ENCODE measurements around the gene STK35.

STK35 gene

DNA sequence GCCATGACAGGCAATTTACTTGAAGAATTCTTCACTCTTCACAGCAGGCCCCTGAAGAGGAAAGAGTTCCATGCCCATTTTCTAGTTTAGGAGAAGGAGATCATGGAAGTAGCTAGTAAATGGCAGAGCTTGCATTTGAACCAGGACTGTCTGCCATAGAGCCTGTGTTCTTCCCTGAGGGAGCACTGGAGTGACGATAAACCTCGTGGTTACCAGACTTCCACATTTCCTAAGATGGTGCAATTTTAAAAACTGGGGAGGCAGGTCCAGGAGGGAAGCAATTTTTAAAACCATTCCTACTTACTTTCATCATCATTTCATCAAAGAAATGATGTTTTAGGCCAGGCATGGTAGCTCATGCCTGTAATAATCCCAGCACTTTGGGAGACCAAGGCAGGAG lies 36.8 kb downstream of the STK35 start:
- TF ChIP-seq, protein P1, sequence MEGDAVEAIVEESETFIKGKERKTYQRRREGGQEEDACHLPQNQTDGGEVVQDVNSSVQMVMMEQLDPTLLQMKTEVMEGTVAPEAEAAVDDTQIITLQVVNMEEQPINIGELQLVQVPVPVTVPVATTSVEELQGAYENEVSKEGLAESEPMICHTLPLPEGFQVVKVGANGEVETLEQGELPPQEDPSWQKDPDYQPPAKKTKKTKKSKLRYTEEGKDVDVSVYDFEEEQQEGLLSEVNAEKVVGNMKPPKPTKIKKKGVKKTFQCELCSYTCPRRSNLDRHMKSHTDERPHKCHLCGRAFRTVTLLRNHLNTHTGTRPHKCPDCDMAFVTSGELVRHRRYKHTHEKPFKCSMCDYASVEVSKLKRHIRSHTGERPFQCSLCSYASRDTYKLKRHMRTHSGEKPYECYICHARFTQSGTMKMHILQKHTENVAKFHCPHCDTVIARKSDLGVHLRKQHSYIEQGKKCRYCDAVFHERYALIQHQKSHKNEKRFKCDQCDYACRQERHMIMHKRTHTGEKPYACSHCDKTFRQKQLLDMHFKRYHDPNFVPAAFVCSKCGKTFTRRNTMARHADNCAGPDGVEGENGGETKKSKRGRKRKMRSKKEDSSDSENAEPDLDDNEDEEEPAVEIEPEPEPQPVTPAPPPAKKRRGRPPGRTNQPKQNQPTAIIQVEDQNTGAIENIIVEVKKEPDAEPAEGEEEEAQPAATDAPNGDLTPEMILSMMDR (conservative IDR thresholded peaks at IDR 0.05; ENCODE audit: control insufficient read depth, insufficient read depth, low read depth, low read length) = no peak
- H3K4me3 ChIP-seq (ENCODE audit: control insufficient read depth, low read depth, low read length) = no peak overlapping the region
- DNase-seq (ENCODE audit: low read depth) = no peak

DNA sequence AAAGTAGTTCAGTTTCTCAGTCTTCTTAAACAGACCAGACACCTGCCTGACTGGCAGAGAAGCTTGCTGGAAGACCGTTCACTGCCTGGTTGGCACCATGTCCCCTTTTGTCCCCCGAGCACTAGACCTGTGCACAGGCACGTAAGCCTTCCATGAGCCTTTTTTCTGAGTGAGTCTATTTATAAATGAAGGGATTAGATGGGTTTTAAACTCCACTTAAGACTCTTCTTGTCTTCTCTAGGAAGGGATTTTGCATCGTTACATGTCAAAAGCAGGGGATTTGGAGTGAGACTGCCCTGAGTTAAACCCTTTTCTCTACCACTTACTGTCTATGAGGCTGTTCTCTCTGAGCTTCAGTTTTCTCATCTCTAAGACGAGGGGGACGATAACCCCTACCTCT lies 37.6 kb downstream of the STK35 start:
- DNase-seq (ENCODE audit: low read depth) = no peak
- no peak overlapping the region for H3K4me3 ChIP-seq (ENCODE audit: control insufficient read depth, low read depth, low read length)
- TF ChIP-seq, protein P1 (conservative IDR thresholded peaks at IDR 0.05; ENCODE audit: control insufficient read depth, insufficient read depth, low read depth, low read length) = no peak

DNA sequence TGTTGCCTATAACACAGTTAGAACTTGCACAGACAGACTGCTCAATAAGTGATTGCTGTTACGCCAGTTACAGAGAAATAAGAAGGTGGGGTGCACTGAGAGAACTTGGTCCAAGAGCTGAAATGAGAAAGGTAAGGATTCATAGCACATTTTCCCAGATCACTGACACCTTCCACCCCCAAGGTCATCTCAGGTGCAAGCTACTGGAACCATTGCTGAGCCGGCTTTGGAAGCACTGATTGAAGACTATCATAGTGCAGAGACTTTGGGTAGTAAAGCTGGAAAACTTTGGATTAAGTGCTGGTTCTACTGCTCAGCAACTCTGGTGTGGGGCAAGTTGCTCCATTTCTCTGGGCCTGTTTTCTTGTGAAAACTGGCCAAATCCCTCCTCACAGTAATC lies 38.1 kb downstream of the STK35 start:
- no peak for DNase-seq (ENCODE audit: low read depth)
- no peak overlapping the region for H3K4me3 ChIP-seq (ENCODE audit: control insufficient read depth, low read depth, low read length)
- TF ChIP-seq, protein P1 (conservative IDR thresholded peaks at IDR 0.05; ENCODE audit: control insufficient read depth, insufficient read depth, low read depth, low read length) = no peak

DNA sequence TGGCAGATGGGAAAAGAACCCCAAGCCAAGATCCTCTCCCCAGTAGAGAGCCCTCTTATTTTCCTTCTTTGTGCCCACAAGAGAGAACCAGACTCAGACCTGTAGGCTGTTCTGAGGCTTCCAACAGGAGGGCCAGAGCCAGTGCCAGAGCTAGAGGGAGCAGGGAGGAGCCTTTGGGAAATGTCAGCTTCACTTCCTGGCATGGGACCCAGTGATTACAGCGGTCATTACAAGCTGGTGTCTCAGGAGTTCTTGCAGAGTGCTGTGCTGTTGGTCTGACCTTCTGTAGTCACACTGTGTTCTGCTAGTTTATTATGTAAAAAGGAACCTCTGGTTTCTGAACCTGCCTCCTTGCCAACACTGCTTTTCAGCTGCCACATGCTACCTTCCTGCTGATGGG lies 38.9 kb downstream of the STK35 start:
- DNase-seq (ENCODE audit: low read depth) = peak; percentile 60
- TF ChIP-seq, protein P1 (conservative IDR thresholded peaks at IDR 0.05; ENCODE audit: control insufficient read depth, insufficient read depth, low read depth, low read length) = no peak
- no peak overlapping the region for H3K4me3 ChIP-seq (ENCODE audit: control insufficient read depth, low read depth, low read length)

DNA sequence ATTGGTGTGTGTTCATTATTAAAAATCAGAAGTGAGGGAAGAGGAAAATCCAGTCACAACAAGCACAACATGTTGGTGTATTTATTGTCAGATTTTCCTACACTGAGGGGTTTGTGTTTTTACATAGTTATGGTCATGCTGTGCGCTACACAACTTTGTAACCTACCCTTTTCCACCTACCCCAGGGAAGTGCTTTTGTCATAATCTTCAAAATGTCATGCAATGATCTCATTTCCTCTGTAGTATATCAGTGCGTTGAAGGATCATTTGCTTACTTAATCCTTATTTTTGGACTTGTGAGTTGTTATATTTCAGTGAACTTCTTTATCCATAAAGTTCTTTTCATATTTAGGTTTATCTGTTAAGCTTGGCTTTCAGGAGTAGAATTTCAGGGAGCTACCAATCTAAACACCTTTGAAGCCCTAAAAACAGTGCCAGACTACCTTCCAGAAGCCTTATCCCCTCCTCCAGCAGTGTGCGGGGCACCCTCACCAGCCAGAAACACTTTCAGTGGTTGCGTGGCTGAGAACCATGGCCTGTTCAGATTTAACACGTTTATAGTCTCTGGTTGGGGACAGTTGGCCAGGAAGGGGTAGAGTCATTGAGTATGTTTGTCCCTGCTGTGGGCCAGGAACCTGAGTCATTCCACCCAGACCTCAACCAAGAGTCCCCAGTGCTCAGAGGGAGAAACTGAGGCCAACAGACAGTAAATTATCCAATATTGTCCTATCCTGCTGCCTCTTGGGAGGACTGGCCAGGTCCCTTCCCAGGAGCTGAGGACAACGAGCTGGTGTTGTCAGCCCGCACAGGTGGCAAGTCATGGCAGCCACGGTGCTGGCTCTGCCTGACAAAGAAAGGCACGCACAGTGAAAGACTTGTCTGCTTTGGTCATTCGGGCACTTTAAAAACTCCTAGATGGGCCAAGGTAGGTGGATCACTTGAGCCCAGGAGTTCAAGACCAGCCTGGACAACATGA lies 40.3 kb downstream of the STK35 start:
- no peak overlapping the region for H3K4me3 ChIP-seq (ENCODE audit: control insufficient read depth, low read depth, low read length)
- no peak for DNase-seq (ENCODE audit: low read depth)
- TF ChIP-seq, protein P1 (conservative IDR thresholded peaks at IDR 0.05; ENCODE audit: control insufficient read depth, insufficient read depth, low read depth, low read length) = no peak

DNA sequence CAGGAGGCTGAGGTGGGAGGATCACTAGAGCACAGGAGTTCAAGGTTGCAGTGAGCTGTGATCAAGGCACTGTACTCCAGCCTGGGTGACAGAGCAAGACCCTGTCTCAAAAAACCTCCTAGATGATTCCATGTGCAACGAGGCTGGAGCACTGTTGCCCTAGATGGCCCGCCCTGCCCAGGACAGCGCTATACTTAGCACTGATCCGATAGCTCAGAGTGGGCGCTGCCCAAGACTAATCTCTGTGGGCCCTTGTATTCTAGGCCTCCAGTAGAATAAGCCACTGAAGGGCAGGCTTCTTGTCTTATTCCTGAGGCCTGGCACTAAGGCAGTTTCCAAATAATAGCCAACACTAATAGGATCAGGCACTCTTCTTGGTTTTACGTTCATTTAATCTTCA lies 41.0 kb downstream of the STK35 start:
- H3K4me3 ChIP-seq (ENCODE audit: control insufficient read depth, low read depth, low read length) = no peak overlapping the region
- TF ChIP-seq, protein P1 (conservative IDR thresholded peaks at IDR 0.05; ENCODE audit: control insufficient read depth, insufficient read depth, low read depth, low read length) = no peak
- no peak for DNase-seq (ENCODE audit: low read depth)

Data from fibroblast of mammary gland (primary cell).